DOHH2 (cell line): ENCODE measurements around the gene PLEKHM3.

Experiments used
- EZH2phosphoT487 ChIP-seq: fragments of 200-600 bp; sonication (generic); IDR thresholded peaks from 2 replicates; pipeline ENCODE4 v1.6.1; 2017; ENCODE audit warnings: borderline replicate concordance, mild to moderate bottlenecking, antibody characterized with exemption, low read length, moderate library complexity, mixed read lengths
- TF ChIP-seq, protein P1 (sequence below): fragments of 200-600 bp; sonication (generic); IDR thresholded peaks from one replicate; pipeline ENCODE4 v1.5.1; 2014; ENCODE audit warnings: antibody characterized with exemption, mild to moderate bottlenecking, low read depth, low read length; ENCODE audit not compliant: poor library complexity, severe bottlenecking

DNA sequence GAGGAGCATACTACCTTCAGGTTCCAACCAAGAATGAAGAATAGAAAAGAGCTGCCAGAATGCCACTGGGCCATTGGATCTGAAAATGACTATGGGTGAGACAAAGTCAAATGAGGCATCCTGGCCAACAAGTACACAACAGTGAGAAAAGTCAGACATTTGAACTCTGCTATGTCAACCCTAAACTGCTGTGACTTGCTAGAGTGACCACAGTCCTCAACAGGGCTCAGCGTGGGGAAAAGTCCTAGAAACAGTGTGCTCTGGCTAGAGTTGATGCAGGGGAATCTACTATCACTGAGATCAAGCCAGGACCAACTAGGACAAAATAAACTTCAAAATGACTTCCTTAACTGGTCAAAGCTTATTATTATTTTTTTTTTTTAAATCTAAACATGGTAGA, 157.4 kb downstream of the PLEKHM3 start:
- TF ChIP-seq, protein P1, sequence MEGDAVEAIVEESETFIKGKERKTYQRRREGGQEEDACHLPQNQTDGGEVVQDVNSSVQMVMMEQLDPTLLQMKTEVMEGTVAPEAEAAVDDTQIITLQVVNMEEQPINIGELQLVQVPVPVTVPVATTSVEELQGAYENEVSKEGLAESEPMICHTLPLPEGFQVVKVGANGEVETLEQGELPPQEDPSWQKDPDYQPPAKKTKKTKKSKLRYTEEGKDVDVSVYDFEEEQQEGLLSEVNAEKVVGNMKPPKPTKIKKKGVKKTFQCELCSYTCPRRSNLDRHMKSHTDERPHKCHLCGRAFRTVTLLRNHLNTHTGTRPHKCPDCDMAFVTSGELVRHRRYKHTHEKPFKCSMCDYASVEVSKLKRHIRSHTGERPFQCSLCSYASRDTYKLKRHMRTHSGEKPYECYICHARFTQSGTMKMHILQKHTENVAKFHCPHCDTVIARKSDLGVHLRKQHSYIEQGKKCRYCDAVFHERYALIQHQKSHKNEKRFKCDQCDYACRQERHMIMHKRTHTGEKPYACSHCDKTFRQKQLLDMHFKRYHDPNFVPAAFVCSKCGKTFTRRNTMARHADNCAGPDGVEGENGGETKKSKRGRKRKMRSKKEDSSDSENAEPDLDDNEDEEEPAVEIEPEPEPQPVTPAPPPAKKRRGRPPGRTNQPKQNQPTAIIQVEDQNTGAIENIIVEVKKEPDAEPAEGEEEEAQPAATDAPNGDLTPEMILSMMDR = no peak
- no peak for TF ChIP-seq EZH2phosphoT487
